DOHH2 (cell line): ENCODE data around the gene GTF2F1.

Experiments used
- EZH2phosphoT487 ChIP-seq: fragments of 200-600 bp; sonication (generic); IDR thresholded peaks from 2 replicates; pipeline ENCODE4 v1.6.1; 2017; ENCODE audit warnings: borderline replicate concordance, mild to moderate bottlenecking, antibody characterized with exemption, low read length, moderate library complexity, mixed read lengths
- TF ChIP-seq, protein P1 (sequence below): fragments of 200-600 bp; sonication (generic); IDR thresholded peaks from one replicate; pipeline ENCODE4 v1.5.1; 2014; ENCODE audit warnings: antibody characterized with exemption, mild to moderate bottlenecking, low read depth, low read length; ENCODE audit not compliant: poor library complexity, severe bottlenecking

DNA sequence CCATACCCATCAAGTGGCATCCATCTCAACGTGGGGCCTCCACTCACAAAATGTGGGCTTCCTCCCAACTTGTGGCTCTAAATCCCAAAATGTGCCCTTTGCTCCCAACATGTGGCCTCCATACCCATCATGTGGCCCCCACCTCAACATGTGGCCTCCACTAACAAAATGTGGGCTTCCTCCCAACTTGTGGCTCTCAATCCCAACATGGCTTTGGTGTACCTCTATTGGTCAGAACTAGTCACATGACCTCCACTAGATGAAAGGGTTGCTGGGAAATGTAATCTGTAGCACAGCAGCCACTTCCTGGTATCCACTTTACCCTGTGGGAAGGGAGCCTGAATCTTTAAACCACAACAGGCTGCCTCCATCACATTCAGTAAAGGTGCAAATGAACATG lies 49.5 kb downstream of the GTF2F1 start:
- TF ChIP-seq, protein P1, sequence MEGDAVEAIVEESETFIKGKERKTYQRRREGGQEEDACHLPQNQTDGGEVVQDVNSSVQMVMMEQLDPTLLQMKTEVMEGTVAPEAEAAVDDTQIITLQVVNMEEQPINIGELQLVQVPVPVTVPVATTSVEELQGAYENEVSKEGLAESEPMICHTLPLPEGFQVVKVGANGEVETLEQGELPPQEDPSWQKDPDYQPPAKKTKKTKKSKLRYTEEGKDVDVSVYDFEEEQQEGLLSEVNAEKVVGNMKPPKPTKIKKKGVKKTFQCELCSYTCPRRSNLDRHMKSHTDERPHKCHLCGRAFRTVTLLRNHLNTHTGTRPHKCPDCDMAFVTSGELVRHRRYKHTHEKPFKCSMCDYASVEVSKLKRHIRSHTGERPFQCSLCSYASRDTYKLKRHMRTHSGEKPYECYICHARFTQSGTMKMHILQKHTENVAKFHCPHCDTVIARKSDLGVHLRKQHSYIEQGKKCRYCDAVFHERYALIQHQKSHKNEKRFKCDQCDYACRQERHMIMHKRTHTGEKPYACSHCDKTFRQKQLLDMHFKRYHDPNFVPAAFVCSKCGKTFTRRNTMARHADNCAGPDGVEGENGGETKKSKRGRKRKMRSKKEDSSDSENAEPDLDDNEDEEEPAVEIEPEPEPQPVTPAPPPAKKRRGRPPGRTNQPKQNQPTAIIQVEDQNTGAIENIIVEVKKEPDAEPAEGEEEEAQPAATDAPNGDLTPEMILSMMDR = no peak
- TF ChIP-seq EZH2phosphoT487 = no peak
